ENCODE data around the gene LEF1. TPM values are rescaled to one million over a fixed set of nuclear protein-coding genes. Genes with fewer than 3 reads are reported as not detected.

LEF1 gene
- total RNA-seq, 1 experiment from 2014 or later = 22.3 TPM

DNA sequence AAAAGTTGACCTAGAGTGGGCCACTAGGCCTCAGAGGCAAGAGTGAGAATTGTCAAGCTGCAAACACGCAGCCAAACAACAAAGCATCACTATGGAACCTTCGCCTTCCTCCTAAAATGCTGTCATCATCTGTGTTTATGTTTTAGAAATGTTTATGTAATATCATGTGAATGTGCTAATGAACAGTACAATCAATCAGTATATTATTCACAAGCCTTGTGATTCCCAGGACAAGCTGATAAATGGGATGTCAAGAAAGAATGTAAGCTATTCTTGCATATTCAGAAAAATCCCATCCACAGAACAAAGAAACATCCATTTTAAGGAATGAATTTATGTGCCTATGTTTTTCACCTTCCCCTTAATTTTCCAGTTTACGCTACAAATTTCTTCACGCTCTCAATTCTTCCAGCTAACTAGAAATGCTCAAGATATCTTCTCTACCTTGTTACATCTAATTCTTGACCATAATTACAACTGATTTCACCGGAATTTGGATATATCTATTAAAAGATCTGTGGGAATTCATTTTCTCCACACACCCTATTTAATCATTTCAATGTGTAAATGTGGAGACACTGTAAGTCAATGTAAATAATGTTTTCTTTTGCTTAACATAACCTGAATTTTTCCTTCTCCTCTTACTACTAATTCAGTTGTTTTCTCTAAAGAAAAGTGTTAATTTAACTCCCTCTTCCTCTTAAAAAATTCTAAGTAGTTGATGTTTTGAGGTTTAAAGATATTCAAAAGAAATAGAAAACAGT, 65.5 kb downstream of the LEF1 start:
- Mint-ChIP-seq H3K9me3 (ENCODE audit: unreplicated experiment) (no peaks in the 10 kb centered on the region), H3K27ac (ENCODE audit: unreplicated experiment) (no peak overlapping the region), H3K4me3 (ENCODE audit: unreplicated experiment) (no peak overlapping the region), H3K4me1 (ENCODE audit: low read depth, unreplicated experiment) (no peaks in the 10 kb centered on the region), H3K36me3 (ENCODE audit: insufficient read depth, unreplicated experiment) (peaks cover 4% of the 10 kb centered on the region), H3K27me3 (ENCODE audit: insufficient read depth, unreplicated experiment) (no peaks in the 10 kb centered on the region)
- Histone ChIP-seq H3K27me3 (replicated peaks; ENCODE audit: control insufficient read depth, insufficient read depth, low read length) (no peaks in the 10 kb centered on the region), H3K36me3 (ENCODE audit: control insufficient read depth, insufficient read depth, low read length) (no peaks in the 10 kb centered on the region), H3K9me3 (no peaks in the 10 kb centered on the region), H3K4me1 (no peaks in the 10 kb centered on the region), H3K4me3 (ENCODE audit: low read depth, low read length) (no peak overlapping the region)
- no TSS peak for BruUV-seq (replicated peaks)
- DNase-seq = no peak
- POLR2A ChIA-PET = no interaction called here
- intact Hi-C loops (cut with micrococcal nuclease; ENCODE audit: unreplicated experiment) = no loop called here
- TF ChIP-seq, protein P1, sequence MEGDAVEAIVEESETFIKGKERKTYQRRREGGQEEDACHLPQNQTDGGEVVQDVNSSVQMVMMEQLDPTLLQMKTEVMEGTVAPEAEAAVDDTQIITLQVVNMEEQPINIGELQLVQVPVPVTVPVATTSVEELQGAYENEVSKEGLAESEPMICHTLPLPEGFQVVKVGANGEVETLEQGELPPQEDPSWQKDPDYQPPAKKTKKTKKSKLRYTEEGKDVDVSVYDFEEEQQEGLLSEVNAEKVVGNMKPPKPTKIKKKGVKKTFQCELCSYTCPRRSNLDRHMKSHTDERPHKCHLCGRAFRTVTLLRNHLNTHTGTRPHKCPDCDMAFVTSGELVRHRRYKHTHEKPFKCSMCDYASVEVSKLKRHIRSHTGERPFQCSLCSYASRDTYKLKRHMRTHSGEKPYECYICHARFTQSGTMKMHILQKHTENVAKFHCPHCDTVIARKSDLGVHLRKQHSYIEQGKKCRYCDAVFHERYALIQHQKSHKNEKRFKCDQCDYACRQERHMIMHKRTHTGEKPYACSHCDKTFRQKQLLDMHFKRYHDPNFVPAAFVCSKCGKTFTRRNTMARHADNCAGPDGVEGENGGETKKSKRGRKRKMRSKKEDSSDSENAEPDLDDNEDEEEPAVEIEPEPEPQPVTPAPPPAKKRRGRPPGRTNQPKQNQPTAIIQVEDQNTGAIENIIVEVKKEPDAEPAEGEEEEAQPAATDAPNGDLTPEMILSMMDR (IDR thresholded peaks at IDR 0.05; ENCODE audit: insufficient read depth in 1 of 2, low read depth in 1 of 2, low read length in 1 of 2, severe bottlenecking in 1 of 2, unreplicated experiment in 1 of 2) = no peak
- CTCF ChIA-PET = no interaction called here

DNA sequence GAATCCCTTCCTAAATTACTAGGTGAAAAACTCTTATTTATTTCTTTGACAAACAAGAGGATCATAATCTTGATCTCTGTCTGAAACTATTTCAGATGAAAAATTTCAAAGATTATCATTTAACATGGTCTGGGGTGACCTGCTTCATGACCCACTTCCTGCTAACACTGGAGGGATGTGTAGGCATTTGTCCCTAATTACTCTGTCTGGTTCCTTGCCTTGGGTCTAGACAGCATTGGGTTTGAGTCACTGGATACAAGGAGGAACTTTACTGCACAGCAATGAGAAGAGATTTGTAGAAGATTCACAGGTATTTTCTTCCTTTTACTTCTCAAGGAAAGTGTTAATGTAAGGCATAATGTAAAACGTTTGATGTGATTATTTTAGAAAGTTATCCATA, 67.9 kb downstream of the LEF1 start:
- Histone ChIP-seq H3K4me1 (no peaks in the 10 kb centered on the region), H3K27me3 (replicated peaks; ENCODE audit: control insufficient read depth, insufficient read depth, low read length) (no peaks in the 10 kb centered on the region), H3K36me3 (ENCODE audit: control insufficient read depth, insufficient read depth, low read length) (no peaks in the 10 kb centered on the region), H3K9me3 (no peaks in the 10 kb centered on the region), H3K4me3 (ENCODE audit: low read depth, low read length) (no peak overlapping the region)
- no peaks in the 10 kb centered on the region for H3K4me1 Mint-ChIP-seq (ENCODE audit: low read depth, unreplicated experiment)
- H3K9me3 Mint-ChIP-seq (ENCODE audit: unreplicated experiment) = no peaks in the 10 kb centered on the region
- H3K4me3 Mint-ChIP-seq (ENCODE audit: unreplicated experiment) = no peak overlapping the region
- no peaks in the 10 kb centered on the region for H3K36me3 Mint-ChIP-seq (ENCODE audit: insufficient read depth, unreplicated experiment)
- peaks cover 2% of the 10 kb centered on the region for H3K27me3 Mint-ChIP-seq (ENCODE audit: insufficient read depth, unreplicated experiment)
- TF ChIP-seq, protein P1 (IDR thresholded peaks at IDR 0.05; ENCODE audit: insufficient read depth in 1 of 2, low read depth in 1 of 2, low read length in 1 of 2, severe bottlenecking in 1 of 2, unreplicated experiment in 1 of 2) = no peak
- no peak overlapping the region for H3K27ac Mint-ChIP-seq (ENCODE audit: unreplicated experiment)
- no peak for DNase-seq
- ChIA-PET CTCF (no interaction called here), POLR2A (no interaction called here)
- no TSS peak for BruUV-seq (replicated peaks)
- intact Hi-C loops (cut with micrococcal nuclease; ENCODE audit: unreplicated experiment) = no loop called here

DNA sequence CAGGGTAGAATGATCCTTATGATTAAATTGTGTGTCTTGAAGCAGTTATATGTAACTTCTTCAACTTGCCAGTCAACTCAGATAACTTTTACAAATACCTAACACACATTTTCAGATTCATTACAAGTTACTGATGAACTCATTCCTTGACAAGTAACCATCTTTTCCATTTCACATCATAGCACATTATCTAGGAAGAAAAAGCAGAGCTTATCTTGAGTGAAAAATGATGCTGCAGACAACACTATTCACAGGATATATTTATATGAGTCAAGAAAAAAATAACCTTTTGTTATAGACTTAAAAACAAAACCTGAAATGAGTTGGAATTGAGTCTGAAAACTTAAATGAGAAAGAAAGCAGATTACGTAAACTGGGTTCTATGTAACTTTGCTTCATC, 68.9 kb downstream of the LEF1 start:
- Mint-ChIP-seq H3K9me3 (ENCODE audit: unreplicated experiment) (no peaks in the 10 kb centered on the region), H3K27me3 (ENCODE audit: insufficient read depth, unreplicated experiment) (peaks cover 2% of the 10 kb centered on the region), H3K4me3 (ENCODE audit: unreplicated experiment) (no peak overlapping the region), H3K4me1 (ENCODE audit: low read depth, unreplicated experiment) (no peaks in the 10 kb centered on the region), H3K36me3 (ENCODE audit: insufficient read depth, unreplicated experiment) (no peaks in the 10 kb centered on the region), H3K27ac (ENCODE audit: unreplicated experiment) (no peak overlapping the region)
- CTCF ChIA-PET = no interaction called here
- POLR2A ChIA-PET = no interaction called here
- no peaks in the 10 kb centered on the region for H3K36me3 ChIP-seq (ENCODE audit: control insufficient read depth, insufficient read depth, low read length)
- intact Hi-C loops (cut with micrococcal nuclease; ENCODE audit: unreplicated experiment) = no loop called here
- TF ChIP-seq, protein P1 (IDR thresholded peaks at IDR 0.05; ENCODE audit: insufficient read depth in 1 of 2, low read depth in 1 of 2, low read length in 1 of 2, severe bottlenecking in 1 of 2, unreplicated experiment in 1 of 2) = no peak
- H3K9me3 ChIP-seq = no peaks in the 10 kb centered on the region
- no peaks in the 10 kb centered on the region for H3K27me3 ChIP-seq (replicated peaks; ENCODE audit: control insufficient read depth, insufficient read depth, low read length)
- no TSS peak for BruUV-seq (replicated peaks)
- no peaks in the 10 kb centered on the region for H3K4me1 ChIP-seq
- no peak for DNase-seq
- no peak overlapping the region for H3K4me3 ChIP-seq (ENCODE audit: low read depth, low read length)
